Daoy (cell line): ENCODE results near the gene FNDC3B. TPM values are rescaled to one million over a fixed set of nuclear protein-coding genes. Genes with fewer than 3 reads are reported as not detected.
A peak's percentile ranks its signal among the peaks of the same experiment; 100 is the strongest.

Experiments used
- DNase-seq: peaks from one replicate; pipeline ENCODE4 v3.0.0-alpha.2; 2015; ENCODE audit warnings: low read depth
- total RNA-seq: library from RNA; depleted of rRNA; stranded (reverse); fragments of >200 nt; shearing (Covaris generic); gene quantifications from 2 replicates; pipeline ENCODE4 v1.2.3, GENCODE V29; 2014

FNDC3B gene
- total RNA-seq, 1 experiment from 2014 or later = 84.3 TPM

DNA sequence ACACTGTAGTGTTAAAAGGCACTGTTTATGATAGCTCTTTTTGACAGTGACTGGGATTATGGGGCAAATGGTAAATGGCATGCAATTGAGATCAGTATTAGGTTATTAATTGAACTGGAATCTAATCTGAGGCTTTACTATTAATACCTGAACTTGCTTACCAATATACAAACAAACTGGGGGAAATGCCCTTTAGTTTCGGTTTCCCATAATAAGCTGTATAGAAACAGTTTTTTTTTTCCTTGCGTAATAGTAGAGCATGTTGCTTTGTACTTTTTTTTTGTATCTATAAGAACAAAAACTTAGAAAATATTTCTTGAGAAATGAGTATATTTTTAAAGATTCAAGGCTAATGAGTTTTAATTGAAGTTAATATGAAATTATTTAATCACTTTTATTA lies 95.0 kb downstream of the FNDC3B start:
- no peak for DNase-seq

DNA sequence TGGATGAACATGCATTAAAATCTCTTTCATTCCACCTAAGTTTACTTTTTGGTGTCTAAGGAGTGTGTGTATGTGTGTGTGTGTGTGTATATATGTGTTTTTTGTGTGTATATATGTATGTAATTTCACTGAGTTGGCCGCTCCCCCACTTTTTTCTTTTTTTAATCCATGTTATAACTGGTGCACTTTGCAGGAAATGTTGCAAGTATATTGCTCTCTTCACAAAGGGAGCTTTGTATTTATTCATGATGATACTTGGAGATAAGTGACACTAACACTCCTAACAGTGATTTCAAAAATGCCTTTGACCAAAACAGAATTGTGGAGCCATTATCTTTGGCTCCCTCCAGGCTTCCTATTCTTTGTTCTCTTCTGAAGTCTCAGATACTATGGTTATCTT lies 95.8 kb downstream of the FNDC3B start:
- no peak for DNase-seq

- no peak for DNase-seq
Observed at GRCh38 chr3:172135820-172136219, 96.4 kb downstream of the FNDC3B start.

GRCh38 chr3:172136330-172136729 lies 97.0 kb downstream of the FNDC3B start:
- DNase-seq = no peak

GRCh38 chr3:172137287-172138192 lies 98.2 kb downstream of the FNDC3B start:
- peak; percentile 71 for DNase-seq

GRCh38 chr3:172138193-172138537 lies 98.8 kb downstream of the FNDC3B start:
- DNase-seq = no peak

GRCh38 chr3:172138792-172139507 lies 99.6 kb downstream of the FNDC3B start:
- DNase-seq = peak; percentile 77

DNA sequence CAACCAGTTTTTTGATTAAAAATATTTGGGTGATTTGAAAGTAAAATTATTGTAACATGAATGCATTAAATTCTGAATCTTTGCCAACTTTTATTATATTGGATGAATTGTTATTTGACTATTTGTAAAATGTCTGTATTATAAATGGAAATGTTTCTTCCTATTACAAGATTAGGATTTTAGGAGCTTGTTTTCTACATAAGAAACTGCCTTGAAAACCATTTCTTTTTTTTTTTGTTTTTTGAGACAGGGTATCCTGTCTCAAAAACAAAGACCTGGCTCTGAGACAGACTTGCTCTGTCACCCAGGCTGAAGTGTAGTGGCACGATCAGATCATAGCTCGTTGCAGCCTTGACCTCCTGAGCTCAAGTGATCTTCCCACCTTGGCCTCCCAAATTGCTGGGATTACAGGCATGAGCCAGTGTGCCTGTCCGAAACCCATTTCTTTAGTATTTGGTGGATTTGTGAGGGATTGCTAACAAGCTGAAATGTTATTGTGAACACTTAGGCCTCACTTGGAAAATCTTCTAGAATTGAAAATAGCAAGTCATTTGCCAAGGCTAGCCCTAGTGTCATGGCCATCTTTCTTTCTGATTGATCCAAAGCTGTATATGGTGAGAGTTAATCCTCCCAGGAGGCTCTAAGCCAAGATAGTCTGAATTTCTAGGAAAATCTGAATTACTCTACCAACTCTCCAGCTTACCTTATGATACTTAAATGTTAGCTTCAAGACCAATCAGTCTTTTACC lies 100.3 kb downstream of the FNDC3B start:
- DNase-seq = no peak

GRCh38 chr3:172140499-172141391 lies 101.4 kb downstream of the FNDC3B start:
- DNase-seq = peak; percentile 97

- DNase-seq = peak; percentile 83
Observed at GRCh38 chr3:172142051-172142863, 102.9 kb downstream of the FNDC3B start.

DNA sequence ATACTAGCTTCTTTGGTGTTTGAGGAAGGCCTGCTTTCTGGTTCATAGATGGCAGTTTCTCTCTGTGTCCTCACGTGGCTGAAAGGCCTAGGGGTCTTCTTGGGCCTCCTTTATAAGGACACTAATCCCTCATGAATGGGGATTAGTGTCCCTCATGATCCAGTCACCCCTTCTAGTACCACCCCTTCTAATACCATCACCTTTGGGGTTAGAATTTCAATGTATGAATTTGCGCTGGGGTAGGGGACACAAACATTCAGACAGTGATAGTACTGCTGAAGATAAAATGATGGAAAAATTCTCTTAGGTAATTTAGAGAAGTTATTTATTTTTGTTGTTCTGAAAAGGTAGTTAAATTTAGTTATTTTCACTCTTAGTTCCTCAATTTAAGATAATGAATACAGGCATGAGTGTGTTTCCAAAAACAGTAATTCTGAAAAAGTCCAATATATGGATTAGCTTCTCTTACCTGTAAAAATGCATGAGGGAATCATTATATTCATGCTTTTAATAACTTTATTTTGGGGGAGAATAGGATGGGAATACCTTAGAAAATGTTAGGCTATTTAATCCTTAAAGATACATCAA lies 103.6 kb downstream of the FNDC3B start:
- no peak for DNase-seq

- DNase-seq = no peak
Observed at GRCh38 chr3:172143739-172144497, 104.5 kb downstream of the FNDC3B start.

DNA sequence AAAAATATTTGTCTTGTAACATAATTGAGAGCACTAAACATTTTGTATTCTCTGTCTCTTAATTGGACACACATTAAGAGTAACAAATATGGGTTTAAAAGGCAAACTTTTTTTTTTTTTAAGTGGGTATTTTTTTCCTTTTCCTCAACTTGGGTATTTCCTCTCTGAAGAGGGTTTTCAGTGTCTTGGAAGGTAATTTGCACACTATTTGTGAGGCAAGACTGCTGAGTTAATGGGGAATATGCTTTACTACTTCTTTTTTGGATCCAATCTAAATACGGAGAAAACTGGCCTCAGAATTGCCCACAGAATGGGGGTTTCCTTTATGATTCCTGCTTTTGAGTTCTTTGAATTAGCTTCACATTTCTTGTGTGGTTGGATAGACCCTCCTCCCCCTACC lies 105.2 kb downstream of the FNDC3B start:
- DNase-seq = no peak

DNA sequence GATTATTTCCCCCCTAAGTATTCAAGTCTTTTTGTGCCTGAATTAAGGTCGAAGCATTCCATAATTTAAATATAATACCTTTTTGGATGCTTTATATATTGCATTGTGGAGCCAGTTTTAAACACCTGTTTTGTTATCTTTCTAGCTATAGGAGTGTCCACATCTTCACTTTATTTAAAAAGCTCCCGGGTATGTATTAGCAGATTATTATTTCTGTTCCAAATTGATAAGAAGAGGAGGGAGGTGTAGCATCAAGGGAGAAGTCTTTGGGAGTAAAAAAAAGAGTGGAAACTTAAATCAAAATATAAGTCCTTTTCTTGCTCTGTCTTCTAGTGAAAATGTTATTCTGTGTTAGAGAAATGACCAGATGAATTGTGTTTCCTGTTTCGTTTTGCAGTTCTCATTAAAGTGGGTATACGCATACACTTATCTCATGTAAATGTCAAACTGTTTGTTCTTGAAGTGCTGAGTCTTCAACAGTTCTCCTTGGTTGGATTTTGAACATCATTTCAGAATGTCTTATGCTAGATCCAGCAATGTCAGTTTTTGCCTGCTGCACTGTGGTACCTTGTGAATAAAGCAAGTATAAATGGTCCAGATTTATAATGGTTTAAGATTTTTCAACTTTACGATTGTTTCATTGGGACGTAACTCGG lies 105.8 kb downstream of the FNDC3B start:
- no peak for DNase-seq

DNA sequence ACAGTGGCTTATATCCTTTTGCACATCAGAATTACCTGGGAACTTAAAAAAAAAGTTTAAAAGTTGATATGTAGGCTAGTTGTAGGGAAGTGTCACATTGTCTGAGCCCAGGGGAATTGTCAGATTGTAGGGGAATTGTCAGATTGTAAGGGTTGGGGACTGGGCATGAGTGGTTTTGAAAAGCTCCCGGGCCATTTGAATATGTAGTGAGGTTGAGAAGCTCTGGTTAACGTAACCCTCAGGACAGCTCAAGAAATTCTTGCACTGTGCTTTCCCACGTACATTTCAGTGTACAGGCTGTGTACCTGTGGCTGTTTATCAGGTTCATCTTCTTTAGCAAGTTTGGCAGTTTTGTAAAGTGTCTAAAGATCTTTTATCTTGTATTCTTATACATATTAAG lies 107.0 kb downstream of the FNDC3B start:
- no peak for DNase-seq

DNA sequence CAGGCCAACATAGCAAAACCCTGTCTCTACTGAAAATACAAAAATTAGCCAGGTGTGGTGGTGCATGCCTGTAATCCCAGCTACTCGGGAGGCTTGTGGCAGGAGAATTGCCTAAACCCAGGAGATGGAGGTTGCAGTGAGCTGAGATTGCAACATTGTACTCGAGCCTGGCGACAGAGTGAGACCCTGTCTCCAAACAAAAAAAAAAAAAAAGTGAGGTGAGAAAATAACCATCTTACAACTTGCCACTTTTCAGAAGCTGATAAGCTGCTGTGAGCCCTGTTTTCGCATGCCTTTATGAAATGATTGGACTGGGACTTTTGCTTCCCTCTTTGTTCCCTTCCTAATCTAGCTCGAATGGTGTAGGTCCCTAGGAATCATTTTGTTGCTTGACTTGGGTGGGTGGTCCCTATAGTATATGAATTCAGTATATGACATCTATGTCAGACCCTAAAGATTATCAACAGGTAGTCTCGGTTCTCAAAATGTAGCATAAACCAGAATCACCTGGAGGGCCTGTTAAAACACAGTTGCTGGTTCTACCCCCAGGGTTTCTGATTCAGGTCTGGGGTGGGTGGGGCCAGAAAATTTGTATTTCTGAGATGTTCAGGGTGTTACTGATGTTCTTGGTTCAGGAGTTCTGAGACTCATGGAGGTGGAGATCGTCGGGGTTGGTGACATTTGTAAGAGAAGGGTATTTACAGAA lies 107.9 kb downstream of the FNDC3B start:
- DNase-seq = no peak

- DNase-seq = peak; percentile 46
Observed at GRCh38 chr3:172148241-172148640, 108.9 kb downstream of the FNDC3B start.
